Panc1 (cell line): ENCODE results near the gene ACER3. TPM values are rescaled to one million over a fixed set of nuclear protein-coding genes. Genes with fewer than 3 reads are reported as not detected.

Source experiments
- ATAC-seq: fragments of 200-7000 bp; cut with Tn5 transposase; 2 replicates; pipeline ENCODE4 v1.9.1; 2020; ENCODE audit warnings: mild to moderate bottlenecking, moderate library complexity
- BruUV-seq: library from RNA; stranded (reverse); fragments of 400-500 nt; replicated peaks from 2 replicates; lab custom pipeline; 2021; lab: Mats Ljungman, UMichigan
- CTCF ChIA-PET: fragments of 300-600 bp; sonication (Branson Sonifier 250); formaldehyde crosslinking; loops from one replicate; lab custom pipeline; 2022; ENCODE audit warnings: antibody characterized with exemption; lab: Charles Lee
- POLR2A ChIA-PET: fragments of 300-600 bp; sonication (Branson Sonifier 250); formaldehyde crosslinking; loops from one replicate; lab custom pipeline; 2022; ENCODE audit warnings: antibody characterized with exemption; lab: Charles Lee
- DNase-seq: peaks from one replicate; pipeline ENCODE4 v3.0.0-alpha.2; 2010; ENCODE audit warnings: low read depth, low spot score
- H3K27ac ChIP-seq: 2 replicates; pipeline ENCODE4 v1.5.1; 2011; ENCODE audit warnings: mild to moderate bottlenecking, low read length, inconsistent platforms
- H3K27me3 ChIP-seq: fragments of 200-500 bp; sonication (Bioruptor generic); 2 replicates; pipeline ENCODE4 v1.6.0; 2014; ENCODE audit warnings: low read length, inconsistent platforms; ENCODE audit not compliant: control insufficient read depth, insufficient read depth
- H3K36me3 ChIP-seq: fragments of 200-500 bp; sonication (Bioruptor generic); 2 replicates; pipeline ENCODE4 v1.5.1; 2014; ENCODE audit warnings: inconsistent platforms, mild to moderate bottlenecking, low read length, moderate library complexity; ENCODE audit not compliant: control insufficient read depth, insufficient read depth
- H3K4me1 ChIP-seq: 2 replicates; pipeline ENCODE4 v1.5.1; 2011; ENCODE audit warnings: inconsistent platforms, mild to moderate bottlenecking, low read length, moderate library complexity; ENCODE audit not compliant: control insufficient read depth, insufficient read depth
- H3K4me3 ChIP-seq, 2 experiments: 2 replicates each; pipeline ENCODE4 v1.5.1; 2011 to 2012; ENCODE audit warnings: low read depth in 2 of 2, low read length in 2 of 2, mild to moderate bottlenecking in 2 of 2, inconsistent platforms in 1 of 2, moderate library complexity in 1 of 2
- H3K9me3 ChIP-seq: fragments of 200-500 bp; sonication (Bioruptor generic); 2 replicates; pipeline ENCODE4 v1.5.1; 2014; ENCODE audit warnings: low read depth, mild to moderate bottlenecking, inconsistent platforms, low read length, moderate library complexity; ENCODE audit not compliant: control insufficient read depth, insufficient read depth
- POLR2AphosphoS5 ChIP-seq: IDR thresholded peaks from 2 replicates; pipeline ENCODE4 v1.6.1; 2012; ENCODE audit warnings: mild to moderate bottlenecking, low read depth, low read length, moderate library complexity
- SIN3A ChIP-seq: IDR thresholded peaks from 2 replicates; pipeline ENCODE4 v1.6.1; 2012; ENCODE audit warnings: low read depth, mild to moderate bottlenecking, low read length, moderate library complexity, borderline replicate concordance; ENCODE audit not compliant: insufficient read depth
- TCF7L2 ChIP-seq: IDR thresholded peaks from 2 replicates; pipeline ENCODE4 v1.6.1; 2011; ENCODE audit warnings: mild to moderate bottlenecking, low read depth, low read length, inconsistent platforms
- in situ Hi-C: cut with HindIII; loops from 2 replicates; pipeline ENCODE4 v1.10.0; 2016; ENCODE audit warnings: low sequenced_read_pairs, low pct_unique_long_range_greater_than_20kb
- intact Hi-C: fragments of 100-400 bp; cut with micrococcal nuclease; formaldehyde crosslinking; loops from one replicate; pipeline ENCODE4 v1.10.0; 2022; ENCODE audit not compliant: unreplicated experiment
- total RNA-seq: library from RNA; stranded (reverse); gene quantifications from one replicate; pipeline ENCODE4 v1.2.1, GENCODE V29; 2021; ENCODE audit not compliant: unreplicated experiment
- TF ChIP-seq, protein P1 (sequence below), 2 experiments: IDR thresholded peaks; 2 replicates each; pipeline ENCODE4 v1.6.1; 2011 to 2012; ENCODE audit warnings: low read depth in 2 of 2, control low read depth in 1 of 2, low read length in 1 of 2, mild to moderate bottlenecking in 1 of 2, moderate library complexity in 1 of 2; ENCODE audit not compliant: insufficient read depth in 1 of 2
- TF ChIP-seq, protein P2 (sequence below): fragments of 450-650 bp; IDR thresholded peaks from 2 replicates; pipeline ENCODE4 v1.5.1; 2017; ENCODE audit warnings: mild to moderate bottlenecking

ACER3 gene
- total RNA-seq, 1 experiment from 2014 or later = 41.8 TPM

DNA sequence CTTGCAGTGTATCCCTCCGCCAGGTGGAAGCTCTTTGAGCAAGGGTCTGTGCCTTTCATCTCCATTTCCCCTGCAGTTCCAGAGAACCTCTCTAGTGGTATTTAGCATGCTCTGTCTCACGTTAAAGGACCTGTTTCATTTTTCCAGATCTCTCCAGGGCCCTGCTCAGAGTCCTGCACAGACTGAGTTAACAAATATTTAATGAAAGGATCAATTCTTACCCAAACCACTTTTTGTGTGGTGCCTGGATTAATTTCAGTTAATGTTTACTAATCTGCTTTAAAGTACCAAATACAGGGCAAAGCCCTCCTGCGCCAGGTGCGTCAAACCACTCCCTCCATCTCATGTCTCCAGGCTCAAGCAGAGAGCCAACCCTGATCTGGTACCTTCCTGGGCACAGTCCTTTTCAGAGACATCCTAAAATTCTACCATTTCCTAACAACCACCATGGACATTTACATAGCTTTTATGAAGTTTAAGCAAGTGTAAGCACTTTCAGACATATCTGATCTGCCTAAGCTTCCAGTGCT is 18.7 kb upstream of the ACER3 start:
- no peaks in the 10 kb centered on the region for H3K4me1 ChIP-seq
- no TSS peak for BruUV-seq
- ChIA-PET CTCF (no interaction called here), POLR2A (no interaction called here)
- ATAC-seq = no peak
- no peaks in the 10 kb centered on the region for H3K36me3 ChIP-seq
- H3K27ac ChIP-seq = no peak overlapping the region
- in situ Hi-C loops = no loop called here
- peaks cover 3% of the 10 kb centered on the region; the same call in 1 of the 2 replicates for H3K27me3 ChIP-seq
- TF ChIP-seq TCF7L2 (no peak), POLR2AphosphoS5 (no peak), SIN3A (no peak)
- TF ChIP-seq, protein P1, sequence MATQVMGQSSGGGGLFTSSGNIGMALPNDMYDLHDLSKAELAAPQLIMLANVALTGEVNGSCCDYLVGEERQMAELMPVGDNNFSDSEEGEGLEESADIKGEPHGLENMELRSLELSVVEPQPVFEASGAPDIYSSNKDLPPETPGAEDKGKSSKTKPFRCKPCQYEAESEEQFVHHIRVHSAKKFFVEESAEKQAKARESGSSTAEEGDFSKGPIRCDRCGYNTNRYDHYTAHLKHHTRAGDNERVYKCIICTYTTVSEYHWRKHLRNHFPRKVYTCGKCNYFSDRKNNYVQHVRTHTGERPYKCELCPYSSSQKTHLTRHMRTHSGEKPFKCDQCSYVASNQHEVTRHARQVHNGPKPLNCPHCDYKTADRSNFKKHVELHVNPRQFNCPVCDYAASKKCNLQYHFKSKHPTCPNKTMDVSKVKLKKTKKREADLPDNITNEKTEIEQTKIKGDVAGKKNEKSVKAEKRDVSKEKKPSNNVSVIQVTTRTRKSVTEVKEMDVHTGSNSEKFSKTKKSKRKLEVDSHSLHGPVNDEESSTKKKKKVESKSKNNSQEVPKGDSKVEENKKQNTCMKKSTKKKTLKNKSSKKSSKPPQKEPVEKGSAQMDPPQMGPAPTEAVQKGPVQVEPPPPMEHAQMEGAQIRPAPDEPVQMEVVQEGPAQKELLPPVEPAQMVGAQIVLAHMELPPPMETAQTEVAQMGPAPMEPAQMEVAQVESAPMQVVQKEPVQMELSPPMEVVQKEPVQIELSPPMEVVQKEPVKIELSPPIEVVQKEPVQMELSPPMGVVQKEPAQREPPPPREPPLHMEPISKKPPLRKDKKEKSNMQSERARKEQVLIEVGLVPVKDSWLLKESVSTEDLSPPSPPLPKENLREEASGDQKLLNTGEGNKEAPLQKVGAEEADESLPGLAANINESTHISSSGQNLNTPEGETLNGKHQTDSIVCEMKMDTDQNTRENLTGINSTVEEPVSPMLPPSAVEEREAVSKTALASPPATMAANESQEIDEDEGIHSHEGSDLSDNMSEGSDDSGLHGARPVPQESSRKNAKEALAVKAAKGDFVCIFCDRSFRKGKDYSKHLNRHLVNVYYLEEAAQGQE (IDR thresholded peaks at IDR 0.05; ENCODE audit: insufficient read depth in 1 of 2, low read depth in 2 of 2, low read length in 1 of 2) = no peak
- TF ChIP-seq, protein P2, sequence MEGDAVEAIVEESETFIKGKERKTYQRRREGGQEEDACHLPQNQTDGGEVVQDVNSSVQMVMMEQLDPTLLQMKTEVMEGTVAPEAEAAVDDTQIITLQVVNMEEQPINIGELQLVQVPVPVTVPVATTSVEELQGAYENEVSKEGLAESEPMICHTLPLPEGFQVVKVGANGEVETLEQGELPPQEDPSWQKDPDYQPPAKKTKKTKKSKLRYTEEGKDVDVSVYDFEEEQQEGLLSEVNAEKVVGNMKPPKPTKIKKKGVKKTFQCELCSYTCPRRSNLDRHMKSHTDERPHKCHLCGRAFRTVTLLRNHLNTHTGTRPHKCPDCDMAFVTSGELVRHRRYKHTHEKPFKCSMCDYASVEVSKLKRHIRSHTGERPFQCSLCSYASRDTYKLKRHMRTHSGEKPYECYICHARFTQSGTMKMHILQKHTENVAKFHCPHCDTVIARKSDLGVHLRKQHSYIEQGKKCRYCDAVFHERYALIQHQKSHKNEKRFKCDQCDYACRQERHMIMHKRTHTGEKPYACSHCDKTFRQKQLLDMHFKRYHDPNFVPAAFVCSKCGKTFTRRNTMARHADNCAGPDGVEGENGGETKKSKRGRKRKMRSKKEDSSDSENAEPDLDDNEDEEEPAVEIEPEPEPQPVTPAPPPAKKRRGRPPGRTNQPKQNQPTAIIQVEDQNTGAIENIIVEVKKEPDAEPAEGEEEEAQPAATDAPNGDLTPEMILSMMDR = no peak
- no peaks in the 10 kb centered on the region for H3K9me3 ChIP-seq
- DNase-seq = no peak
- no peak overlapping the region for H3K4me3 ChIP-seq
- intact Hi-C loops = no loop called here

DNA sequence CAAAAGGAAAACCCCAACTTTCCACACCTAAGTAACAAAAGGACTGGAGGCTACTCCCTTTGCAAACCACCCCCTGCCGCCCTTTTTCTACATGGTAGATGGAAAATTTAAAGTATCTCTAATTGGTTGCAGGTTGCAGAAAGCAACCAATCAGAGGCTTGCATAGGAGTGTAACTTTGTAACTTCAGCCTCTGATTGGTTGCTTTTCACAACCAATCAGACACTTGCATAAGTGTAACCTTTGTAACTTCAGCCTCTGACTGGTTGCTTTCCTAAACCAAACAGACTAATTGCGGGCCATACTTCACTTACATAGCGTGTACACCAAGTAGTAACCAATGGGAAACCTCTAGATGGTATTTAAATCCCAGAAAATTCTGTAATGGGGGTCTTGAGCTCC is 16.8 kb upstream of the ACER3 start:
- TF ChIP-seq POLR2AphosphoS5 = no peak
- TF ChIP-seq, protein P2 = no peak
- no peak for TF ChIP-seq SIN3A
- no peak for TF ChIP-seq TCF7L2
- TF ChIP-seq, protein P1 (IDR thresholded peaks at IDR 0.05; ENCODE audit: insufficient read depth in 1 of 2, low read depth in 2 of 2, low read length in 1 of 2) = no peak
- H3K27me3 ChIP-seq = peaks cover 3% of the 10 kb centered on the region; the same call in 1 of the 2 replicates
- intact Hi-C loops (no loop called here), in situ Hi-C loops (no loop called here)
- no peak overlapping the region for H3K27ac ChIP-seq
- BruUV-seq = no TSS peak
- POLR2A ChIA-PET = no interaction called here
- H3K36me3 ChIP-seq = no peaks in the 10 kb centered on the region
- no peak overlapping the region for H3K4me3 ChIP-seq
- DNase-seq (no peak), ATAC-seq (no peak)
- CTCF ChIA-PET = no interaction called here
- no peaks in the 10 kb centered on the region for H3K4me1 ChIP-seq
- no peaks in the 10 kb centered on the region for H3K9me3 ChIP-seq
